Measurements from ENCODE around the gene SYT9.
A peak's percentile ranks its signal among the peaks of the same experiment; 100 is the strongest.

The SYT9 gene

DNA sequence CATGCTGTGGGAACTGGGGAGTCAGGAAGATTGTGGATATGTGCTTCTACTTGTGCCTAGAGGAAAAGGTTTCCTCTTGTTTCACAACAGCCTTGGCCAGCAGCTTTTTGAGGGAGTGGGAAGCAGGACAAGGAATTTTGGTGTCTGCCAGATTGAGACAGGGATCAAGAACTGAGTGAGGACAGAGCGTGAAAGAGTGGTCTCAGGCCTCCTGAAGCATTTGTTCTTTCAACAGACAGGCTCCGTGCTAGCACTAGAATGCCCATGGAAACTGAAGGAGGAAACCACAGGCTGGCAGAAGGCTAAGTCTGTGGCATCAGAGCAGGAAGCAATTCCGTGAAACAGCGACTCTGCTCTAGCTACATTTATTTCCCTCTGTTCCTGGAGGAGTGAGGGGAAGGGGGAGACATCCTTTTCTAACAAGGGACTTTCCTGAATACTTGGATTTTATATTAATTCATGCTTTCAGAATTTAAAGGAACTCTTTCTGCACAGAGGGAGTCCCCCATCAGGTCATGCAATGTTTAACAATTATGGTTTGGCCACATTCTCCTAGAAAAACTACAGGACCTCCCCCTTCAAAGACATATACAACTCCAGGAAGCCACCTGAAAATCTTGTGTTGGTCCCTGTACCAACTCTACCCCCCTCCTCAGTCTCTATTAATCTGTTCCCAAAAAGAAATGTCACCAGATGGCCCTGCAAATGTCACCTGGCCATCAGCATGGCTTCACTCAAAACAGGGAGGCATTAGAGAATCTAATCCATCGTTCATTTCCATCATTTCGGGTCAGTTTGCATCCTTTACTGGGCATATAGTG, 96.1 kb downstream of the SYT9 start:
- ATAC-seq: no peak

DNA sequence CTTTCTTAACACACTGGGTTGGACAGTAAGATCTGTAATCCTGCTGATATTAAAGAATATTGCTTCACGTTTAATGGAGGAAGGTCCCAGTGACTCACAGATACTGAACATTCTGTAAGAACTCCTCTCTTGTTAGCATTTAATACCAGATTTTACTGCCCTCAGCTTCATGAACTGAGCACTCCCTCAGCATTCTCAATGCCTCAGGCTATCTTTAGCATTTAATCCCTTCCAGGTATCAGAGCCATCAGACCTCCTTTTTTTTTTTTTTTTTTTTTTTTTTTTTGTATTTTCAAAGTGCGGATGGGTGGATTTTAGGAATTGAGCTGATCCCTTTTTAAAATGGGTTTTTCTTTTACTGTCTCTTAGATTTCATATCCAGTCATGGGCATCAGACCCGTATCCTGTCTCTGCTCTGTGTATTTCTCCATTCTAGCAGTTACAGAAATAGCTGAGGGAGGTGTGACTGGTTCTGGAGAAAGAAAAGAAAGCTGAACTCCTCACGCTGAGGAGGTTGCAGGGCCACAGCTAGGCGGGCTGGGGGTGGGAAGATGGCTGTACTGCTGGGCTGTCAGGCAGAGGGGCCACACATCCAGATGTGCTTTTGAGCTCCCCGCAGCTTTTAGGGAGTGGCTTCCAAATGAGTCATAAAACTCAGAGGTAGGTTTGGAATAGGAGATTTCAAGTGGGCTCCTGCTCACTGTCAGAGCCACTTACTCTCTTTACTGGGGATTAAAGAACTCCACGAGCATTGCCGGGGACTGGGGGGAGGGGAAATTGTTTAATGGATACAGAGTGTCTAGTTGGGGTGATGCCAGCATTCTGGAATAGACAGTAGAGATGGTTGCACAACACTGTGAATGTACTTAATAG, 97.0 kb downstream of the SYT9 start:
- ATAC-seq: no peak

DNA sequence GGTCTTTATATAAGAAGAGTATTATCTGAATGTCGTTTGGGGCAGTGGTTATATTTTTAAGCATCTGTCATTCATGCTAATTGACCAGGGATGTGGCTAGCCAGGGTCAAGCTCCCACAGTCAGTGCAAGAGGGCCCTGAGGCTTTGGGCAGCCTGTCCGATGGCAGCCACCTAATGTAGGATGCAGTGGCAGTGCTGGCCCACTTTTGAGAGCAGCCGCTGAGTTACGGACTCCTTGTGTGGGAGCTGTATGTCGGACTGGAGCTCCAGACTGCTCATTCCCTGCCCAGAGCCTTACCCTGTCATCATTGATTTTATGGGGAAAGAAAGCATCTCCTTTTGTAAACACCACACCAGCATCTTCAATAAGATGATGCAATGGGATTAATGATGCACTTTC, 99.5 kb downstream of the SYT9 start:
- ATAC-seq: no peak

DNA sequence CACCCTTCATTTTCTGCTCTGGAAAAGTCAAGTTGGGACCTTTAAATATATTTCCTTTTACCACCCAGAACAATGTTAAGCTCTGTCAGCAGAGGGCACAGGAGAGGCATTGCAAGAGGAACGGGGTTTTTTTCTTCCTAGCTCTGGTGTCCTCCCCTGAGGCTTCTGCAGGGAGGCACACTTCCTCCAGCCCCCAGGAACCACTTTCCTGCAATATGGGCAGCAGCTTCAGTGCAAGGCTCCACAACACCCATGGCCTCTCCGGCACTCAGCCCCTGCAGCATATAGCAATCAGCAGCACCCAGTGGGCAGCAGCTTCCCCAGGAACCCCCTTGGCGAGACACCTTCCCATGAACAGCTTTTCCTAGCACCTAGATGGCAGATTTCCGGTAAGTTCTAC, 101.4 kb downstream of the SYT9 start:
- no peak for ATAC-seq

DNA sequence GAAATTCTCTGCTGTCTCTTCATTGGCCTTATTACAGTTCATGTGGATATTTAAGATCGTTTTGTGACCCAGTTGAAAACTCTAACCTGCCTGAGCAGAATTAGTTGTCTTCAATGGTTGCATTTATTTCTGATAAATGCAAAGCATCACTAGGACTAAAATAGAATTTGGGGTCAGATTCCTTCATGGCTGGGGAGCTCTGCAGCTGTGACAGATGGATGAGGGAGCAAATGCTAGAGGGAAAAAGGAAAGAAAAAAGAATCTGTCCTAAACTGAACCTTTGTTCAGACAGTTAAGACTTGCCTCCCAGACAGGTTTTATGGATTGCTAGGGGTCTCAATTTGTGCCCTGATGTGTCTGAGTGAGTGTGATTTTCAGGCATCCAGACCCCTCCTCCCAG, 113.0 kb downstream of the SYT9 start:
- ATAC-seq: no peak

DNA sequence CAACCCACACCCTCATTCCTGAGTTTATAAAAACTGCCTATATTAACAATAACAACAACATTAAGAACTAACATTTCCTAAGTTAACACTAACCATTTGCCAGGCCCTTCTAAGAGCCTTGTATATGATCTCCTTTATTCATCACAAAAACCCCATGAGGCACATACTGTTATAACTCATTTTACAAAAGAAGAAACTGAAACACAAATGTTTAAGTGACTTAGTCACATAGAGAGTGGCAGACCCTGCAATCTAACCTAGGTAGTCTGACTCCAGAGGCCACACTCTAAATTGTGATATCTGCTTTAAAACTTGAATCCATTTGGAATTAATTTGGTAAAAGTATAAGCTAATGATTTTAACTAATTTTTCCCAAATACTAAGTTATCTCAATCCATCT, 116.1 kb downstream of the SYT9 start:
- no peak for ATAC-seq

DNA sequence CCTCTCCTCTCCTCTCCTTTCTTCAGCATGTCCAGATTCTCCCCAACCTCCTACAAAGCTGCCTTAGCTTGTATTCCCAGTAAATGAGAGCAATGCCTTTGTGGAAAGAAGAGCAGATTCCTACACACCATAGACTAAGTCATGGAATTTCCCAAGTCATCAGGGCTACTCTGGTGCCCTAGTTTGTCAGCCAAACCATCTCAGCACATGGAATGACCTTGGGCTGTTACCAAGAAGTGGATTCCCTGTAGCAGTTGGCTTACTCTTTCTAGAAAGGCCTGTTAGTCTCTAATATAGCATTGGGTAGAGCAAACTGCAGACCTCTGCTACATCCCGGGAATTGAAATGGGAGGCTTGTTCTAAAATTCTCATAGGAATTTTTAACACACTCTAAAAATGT, 124.7 kb downstream of the SYT9 start:
- no peak for ATAC-seq

DNA sequence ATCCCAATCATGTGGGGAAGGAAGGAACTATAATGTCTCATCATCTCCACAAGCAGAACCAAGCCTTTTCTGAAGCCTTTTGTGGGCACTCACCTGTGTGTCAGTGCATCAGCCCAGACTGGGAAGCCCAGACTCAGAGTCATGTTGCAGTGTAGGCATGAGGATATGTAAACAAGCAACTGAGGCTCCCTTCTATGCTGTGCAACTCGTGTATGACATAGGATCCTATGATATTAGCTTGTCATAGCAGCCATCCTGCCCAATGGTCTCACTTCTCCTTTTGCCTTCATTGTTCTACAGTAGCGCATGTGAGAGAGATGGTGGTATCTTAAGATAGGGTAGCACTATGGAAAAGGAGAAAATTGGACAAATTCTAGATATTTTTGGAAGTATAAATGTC, 130.2 kb downstream of the SYT9 start:
- ATAC-seq: no peak

DNA sequence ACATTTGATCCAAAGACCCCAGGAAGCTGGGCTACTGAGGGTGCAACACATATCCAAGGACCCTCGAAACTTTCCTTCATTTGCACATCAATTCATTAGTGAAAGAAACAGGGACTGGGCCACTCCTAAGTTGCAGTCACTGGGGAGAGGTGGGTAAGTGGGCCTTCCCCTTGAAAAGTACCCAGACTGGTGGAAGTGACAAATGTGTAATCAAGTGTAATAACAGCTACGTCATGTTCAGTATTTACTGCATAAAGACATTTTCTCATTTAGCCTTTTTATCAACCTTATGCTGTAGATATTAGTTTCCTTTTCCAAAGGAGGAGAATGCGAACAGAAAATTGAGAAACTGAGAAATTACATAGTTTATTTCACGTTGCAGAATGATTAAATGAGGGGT, 131.7 kb downstream of the SYT9 start:
- ATAC-seq: no peak

DNA sequence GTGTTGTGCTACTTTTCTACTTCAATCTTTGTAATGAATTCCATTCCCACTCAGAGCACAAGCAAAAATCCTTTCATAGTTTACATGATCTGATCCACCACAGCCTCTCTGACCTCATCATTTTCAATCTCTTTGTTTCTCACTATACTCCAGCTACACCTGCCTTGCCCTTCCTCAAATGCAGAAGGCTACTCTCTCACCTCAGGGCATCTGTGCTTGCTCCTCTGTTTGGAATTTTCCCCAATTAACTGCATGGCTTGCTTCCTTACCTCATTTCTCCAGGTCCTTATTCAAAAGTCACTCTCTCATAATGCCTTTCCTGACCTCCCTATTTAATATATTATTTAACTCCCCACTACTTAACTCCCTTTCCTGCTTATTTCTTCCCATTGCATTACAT, 133.0 kb downstream of the SYT9 start:
- ATAC-seq: no peak

DNA sequence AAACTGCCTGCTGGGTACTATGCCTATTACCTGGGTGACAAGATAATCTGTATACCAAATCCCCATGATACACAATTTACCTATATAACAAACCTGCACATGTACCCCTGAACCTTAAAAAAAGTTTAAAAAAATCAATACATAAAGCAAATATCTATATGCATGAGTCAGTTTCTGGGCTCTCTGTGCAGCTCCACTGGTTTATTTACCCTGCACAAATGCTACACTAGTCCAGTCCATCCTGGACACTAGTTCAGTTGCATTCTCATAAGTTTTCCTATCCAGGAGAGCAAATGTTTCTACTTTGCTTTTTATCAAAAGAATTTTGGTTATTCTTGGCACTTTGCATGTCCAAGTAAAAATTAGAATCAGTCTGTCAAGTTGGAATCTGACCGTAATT, 133.8 kb downstream of the SYT9 start:
- no peak for ATAC-seq

DNA sequence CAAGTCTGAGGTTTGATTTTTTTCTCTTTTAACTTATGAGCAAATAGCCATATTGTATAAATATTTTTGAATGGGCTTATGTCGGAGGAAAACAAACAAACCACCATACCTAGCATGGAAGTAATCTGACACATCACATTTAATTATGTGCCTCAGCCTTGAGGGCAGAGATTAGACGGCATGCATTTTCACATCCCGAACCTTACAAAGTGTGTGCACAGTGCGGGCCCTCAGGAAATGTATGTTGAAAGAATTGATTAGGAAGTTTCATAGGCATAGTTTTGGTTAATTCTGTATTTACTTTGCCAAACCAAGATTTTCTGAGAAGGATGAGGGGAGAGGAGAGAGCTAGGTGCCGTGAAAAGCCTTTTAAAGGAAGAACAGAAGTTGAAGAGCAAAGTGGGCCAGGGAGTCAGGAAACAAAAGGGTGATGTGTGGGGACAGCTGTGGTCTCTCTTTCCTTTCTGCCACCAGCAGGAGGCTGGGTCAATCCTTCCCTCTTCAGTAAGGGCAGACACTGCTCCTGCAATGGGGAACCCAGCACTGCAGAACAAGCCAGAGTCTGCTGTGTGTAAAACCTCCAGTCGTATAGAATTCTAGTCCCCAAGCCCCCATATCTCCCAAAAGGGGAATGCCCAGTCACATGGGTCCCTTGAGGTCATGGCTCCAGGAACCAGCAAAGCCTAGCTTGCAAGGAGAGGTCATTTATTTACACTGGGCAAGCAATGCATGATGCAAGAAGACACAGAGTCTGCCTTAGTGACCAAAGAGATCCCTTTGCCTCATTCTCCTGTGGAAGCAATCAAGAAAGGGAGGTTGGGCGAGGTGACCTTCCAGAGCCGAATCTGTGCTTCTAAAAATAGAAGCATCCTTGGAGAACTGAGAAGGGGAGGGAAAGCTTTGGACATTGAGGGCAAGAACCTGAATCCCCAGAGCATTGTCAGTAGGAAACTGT, 162.5 kb downstream of the SYT9 start:
- no peak for ATAC-seq

DNA sequence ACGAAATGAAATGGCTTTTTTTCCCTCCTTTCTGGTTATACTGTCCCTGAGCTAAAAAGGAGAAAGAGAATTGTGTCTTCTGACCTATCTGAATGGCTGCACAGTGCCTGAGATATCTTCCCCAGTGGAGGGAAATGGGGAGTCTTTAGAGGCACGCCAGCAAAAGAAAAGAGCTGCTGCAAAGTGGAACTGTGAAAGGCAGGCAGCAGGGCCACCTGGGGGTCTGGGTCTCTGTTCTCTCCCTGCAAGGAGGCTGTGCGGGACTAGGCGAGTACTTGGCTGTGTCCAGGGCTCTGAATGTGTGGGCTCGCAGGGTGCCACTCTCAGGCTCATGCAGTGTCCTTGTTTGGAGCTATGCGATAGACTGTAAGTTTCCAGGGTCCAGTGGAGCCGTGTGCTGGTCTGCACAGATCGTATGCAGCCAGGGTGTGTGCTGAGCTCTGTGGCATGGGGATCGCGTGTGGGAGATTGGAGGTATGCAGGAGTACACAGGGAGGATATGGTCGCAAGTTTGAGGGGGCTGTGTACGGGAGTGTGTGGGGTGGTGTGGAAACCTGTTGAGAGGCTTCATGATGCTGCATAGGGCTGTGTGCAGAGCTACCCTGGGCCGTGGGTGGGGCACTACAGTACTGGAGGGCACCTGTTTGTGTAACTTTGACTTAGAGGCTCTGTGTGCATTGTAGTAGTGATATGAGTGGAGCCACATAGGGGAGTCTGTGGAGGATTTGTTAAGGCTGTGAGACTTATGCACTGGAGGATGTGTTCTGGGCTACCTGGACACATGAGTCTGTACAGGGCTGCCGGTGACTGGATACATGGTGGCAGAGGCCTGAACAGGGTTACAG, 163.5 kb downstream of the SYT9 start:
- ATAC-seq: no peak

DNA sequence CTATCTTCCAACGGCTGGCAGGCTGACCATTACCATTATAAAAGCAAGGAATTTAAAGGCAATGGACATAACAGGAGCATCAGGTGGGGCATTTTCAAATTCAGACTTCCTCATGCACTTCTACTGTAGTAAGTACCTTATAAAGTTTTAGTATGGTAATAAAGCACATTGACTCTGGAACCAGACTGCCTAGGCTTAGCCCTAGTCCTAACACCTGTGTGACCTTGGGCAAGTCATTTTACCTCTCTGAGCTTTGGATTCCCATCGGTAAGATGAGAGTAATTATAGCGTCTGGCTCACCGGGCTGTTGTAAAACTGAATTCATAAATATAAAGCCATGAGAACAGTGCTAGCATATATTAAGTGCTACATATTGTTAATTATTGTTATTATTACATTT, 164.4 kb downstream of the SYT9 start:
- no peak for ATAC-seq

DNA sequence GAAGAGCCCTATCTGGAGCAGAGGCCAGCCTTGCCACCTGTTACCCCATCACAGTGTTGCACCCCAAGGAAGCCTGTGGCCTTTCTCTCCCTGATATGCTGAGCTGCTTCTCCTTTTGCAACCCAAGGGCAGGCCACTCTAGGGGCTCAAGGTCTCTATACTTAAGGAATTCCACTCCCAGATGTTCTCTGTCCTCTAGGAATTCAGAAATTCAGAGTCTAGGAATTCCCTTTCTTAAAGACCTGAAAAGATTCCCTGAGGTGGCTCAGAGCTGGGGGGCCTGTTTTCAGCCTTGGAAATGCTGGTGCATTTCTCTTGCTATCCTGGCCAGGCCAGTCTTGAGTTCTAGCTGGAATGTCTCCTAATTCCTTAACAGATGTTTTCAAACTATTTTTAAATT, 165.6 kb downstream of the SYT9 start:
- no peak for ATAC-seq

DNA sequence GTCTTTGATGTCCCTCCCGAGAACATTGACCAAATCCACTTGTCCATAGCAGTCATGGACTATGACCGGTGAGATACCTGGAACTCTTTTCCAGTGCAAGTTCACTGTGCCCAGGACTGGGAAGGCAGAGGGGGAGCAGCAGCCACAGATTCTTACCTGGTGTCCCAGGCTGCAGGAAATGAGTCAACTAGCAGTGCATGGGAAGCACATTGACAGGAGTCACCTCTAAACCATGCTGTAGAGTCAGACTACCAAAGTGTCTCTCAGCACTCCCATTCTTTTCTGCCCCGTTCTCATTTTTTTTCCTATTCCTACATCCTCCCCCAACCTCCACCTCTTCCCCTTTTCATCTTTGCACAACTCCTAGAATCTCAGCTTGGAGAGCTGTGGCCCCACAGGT, 166.4 kb downstream of the SYT9 start:
- ATAC-seq: no peak

DNA sequence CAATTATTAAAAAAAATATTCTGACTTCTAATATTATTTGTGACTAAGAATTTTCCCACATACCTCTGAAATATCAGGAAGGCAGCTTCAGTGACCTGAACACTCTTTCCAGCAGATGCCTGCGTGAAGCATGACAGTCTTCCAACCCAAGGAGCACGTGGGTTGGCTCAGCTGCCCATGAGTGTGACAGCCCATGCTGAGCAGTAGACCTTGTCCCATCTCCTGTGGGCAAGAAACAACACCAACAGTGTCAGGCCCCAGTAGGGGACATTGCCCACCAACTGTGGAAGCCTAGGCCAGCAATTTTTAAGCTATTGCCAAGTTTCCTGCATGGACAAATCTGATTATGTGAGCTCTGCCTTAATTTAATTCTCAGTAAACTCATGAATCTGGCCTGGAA, 167.2 kb downstream of the SYT9 start:
- ATAC-seq: no peak

DNA sequence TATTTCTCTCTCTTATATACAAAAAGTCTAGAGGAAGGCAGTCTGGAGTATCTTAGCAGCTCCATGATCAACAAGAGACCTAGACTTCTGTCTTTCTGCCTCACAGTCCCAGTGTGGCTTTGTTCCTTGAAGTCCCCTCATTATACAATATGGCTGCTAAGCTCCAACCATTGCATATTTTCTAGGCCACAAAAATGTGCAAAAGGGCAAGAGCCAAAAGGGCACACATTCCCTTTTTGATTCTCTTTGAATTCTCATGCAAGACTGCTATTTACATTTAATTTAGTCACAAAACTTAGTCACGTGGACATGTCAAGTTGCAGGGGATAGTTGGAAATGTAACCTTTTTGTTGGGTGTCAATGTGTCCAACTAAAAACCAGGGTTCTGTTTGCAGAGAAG, 169.4 kb downstream of the SYT9 start:
- ATAC-seq: no peak

DNA sequence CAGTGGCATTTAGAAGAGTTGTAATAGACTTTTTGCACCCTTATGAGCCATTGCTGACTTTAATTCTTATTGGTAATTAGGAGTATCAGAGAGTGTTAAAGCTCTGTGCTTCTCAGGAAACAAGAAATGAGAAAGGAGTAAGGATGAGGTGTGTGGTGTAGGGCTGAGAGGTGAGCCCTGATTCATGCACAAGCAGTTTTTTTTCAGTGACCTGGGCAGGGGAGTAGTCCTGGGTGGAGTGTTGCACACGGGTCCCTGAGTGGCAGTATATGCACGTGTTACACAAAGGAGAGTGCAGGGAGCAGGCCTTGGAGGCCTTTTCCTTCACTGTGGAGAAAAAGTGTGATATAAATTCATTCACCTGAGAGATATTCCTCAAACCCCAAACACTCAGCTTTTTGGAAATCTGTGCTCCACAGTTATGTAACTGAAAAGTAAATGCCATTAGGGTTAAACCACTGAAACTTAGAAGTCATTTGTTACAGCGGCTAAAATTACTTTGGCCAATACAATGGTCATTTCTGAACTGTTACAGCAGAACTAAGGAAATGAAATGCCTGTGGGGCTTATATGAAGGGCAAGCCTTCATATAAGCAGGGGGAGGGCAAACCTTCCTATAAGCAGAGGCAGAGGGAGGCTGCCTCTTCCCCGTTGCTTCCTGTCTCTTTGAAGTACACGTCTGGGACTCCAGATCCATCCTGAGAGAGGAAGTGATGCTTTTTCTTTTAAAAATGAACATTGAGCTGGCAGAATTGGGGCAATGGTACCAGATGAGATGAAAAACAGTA, 171.0 kb downstream of the SYT9 start:
- peak in 1 of 2 donors; percentile 35 for ATAC-seq

DNA sequence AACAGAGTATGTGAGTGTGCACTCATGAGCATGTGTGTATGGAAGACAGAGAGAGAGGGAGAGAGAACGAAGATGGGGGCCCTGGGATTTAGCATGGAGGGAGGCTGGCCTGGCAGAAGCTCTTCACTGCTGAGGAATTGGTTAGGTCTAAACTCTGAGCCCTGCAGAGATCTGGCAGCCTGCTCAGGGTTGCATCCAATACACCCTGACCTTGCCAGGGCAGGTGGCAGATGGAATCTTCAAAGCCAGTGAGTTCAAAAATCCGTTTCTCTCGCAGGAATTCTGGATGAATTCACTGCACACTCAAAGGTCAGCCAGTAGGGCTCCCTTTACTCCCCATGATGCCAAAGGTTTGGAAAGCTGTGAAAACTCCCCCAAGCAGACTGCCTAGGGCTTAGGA, 172.2 kb downstream of the SYT9 start:
- no peak for ATAC-seq

DNA sequence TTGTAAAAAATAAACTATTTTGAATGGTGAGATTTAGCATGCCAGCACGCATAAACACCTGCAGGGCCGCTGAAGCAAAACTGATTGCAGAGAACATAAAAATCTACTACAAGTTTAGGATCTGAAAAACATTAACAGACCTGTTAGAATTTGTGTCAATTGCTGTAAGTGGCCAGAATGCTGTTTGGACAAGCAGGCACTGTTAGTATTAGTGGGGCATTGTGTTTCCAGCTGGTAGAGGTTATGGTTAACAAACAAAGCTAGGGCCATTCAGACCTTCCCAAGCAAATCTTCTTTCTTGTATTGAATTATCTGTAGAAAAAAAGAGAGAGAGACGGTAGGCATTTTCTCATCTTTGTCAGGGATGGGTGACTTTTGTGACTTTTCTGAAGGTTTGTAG, 176.0 kb downstream of the SYT9 start:
- ATAC-seq: no peak
